ENCODE measurements around the gene PHACTR1.

DNA sequence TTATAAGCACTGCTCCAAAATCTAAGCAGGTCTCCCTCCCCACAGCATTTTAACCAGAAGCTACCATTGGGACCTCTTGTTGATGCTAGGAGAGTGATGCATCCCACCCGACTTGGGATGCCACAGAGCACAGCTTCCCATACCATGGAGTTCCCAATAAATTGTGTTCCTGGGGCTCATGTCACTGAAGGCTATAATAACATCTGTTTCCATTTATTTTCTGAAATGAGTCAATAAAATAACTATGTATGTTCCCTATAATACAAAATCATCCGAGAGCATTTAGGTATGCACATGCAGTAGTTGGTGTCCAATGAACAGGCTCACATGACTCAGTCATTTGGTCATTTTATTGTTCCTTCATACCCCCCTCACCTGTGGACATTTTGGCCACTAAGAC is 407.6 kb downstream of the PHACTR1 start:
- TF ChIP-seq, protein P1, sequence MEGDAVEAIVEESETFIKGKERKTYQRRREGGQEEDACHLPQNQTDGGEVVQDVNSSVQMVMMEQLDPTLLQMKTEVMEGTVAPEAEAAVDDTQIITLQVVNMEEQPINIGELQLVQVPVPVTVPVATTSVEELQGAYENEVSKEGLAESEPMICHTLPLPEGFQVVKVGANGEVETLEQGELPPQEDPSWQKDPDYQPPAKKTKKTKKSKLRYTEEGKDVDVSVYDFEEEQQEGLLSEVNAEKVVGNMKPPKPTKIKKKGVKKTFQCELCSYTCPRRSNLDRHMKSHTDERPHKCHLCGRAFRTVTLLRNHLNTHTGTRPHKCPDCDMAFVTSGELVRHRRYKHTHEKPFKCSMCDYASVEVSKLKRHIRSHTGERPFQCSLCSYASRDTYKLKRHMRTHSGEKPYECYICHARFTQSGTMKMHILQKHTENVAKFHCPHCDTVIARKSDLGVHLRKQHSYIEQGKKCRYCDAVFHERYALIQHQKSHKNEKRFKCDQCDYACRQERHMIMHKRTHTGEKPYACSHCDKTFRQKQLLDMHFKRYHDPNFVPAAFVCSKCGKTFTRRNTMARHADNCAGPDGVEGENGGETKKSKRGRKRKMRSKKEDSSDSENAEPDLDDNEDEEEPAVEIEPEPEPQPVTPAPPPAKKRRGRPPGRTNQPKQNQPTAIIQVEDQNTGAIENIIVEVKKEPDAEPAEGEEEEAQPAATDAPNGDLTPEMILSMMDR (IDR thresholded peaks at IDR 0.05; ENCODE audit: low read depth, low read length, missing input control), result no peak
- no peak for TF ChIP-seq EGR1 (IDR thresholded peaks at IDR 0.05; ENCODE audit: low read depth in 2 of 2)
- TF ChIP-seq, protein P2, sequence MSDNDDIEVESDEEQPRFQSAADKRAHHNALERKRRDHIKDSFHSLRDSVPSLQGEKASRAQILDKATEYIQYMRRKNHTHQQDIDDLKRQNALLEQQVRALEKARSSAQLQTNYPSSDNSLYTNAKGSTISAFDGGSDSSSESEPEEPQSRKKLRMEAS (IDR thresholded peaks at IDR 0.05), result no peak

Data from liver (tissue), 3 donors.